GM21423 (cell line): Measurements from ENCODE around the gene BLTP1.

Experiments
- ATAC-seq: cut with Tn5 transposase; IDR thresholded peaks from one replicate; pipeline ENCODE4 v1.9.1; 2021; ENCODE audit warnings: mild to moderate bottlenecking, moderate library complexity; ENCODE audit not compliant: unreplicated experiment

Gene BLTP1

DNA sequence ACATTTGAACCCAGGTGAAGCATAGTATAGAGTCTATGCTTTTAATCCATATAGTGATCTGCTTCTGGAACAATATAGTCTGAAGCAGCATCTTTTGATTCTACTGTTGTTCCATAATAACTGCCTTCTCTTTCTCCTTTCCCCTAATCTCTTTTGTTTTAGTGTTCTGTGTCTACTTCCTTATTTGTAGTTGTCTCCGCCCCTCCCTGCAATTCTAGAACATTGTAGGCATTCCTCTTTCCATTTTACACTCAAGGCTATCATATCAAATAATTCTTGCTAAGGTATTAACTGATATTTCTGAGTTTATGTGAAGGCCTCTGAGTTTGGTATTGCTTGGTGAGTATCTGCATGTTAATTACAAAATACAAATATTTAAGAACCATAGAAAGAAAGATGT lies 11.6 kb downstream of the BLTP1 start:
- no peak for ATAC-seq

GRCh38 chr4:122167369-122167768 lies 15.2 kb downstream of the BLTP1 start:
- ATAC-seq, result no peak

DNA sequence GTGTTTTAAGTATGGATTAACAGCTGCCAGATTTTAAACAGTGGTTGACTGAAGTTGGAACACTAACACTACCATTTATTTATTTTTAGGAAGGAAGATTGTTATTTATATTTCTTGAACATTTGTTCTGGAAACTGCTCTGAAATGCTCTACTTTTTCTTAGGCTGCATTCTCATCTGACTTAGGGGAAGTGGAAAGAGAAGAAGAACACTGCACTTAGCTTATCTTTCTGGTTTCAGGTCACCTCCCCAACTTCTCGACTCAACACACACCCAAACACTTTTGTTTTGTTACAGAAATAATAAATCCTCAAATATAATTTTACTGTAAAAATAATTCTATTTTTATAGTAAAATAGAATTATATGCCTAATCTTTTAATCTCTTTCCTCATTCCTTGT lies 18.6 kb downstream of the BLTP1 start:
- ATAC-seq, result no peak

DNA sequence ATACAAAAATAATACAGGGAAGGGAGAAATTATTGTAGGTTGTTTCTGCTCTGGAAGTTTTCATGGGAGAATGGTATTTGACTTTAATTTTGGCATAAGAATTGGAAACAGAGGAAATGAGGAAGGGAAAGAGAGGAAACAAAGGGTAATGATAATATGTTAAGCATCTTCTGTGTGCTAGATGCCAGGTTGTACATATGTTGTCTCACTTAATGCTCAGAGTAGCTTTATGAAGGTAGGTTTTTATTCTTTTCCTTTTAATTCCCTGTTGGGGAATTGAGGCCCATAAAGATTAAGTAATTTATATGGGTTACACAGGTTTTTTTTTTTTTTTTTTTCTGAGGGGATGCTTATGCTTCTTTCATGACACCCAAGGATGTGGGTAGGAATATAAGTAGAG lies 19.2 kb downstream of the BLTP1 start:
- ATAC-seq, result no peak

- no peak for ATAC-seq
These were observed 20.1 kb downstream of the BLTP1 start for GRCh38 chr4:122172266-122172665.

GRCh38 chr4:122178961-122179360 lies 26.8 kb downstream of the BLTP1 start:
- no peak for ATAC-seq

- no peak for ATAC-seq
These were observed 43.6 kb downstream of the BLTP1 start for GRCh38 chr4:122195718-122196117.
